Measurements from ENCODE around the gene GOLGA8O.
"Not testable (repeated sequence)": the region's sequence is repeated elsewhere in the genome, so short reads cannot be mapped to it uniquely, and the experiment has no call there.

Gene GOLGA8O

GRCh38 chr15:32455534-32455933 is at the start of gene GOLGA8O:
TSS of gene GOLGA8O (minus strand) at chr15:32455634. CDS start at chr15:32455536, 98 bp downstream.
- FAIRE-seq = not testable (repeated sequence)

GRCh38 chr15:32504152-32504811 is 48.8 kb upstream of the GOLGA8O start:
- FAIRE-seq = not testable (repeated sequence)

- FAIRE-seq = not testable (repeated sequence)
These were observed 47.5 kb upstream of the GOLGA8O start for GRCh38 chr15:32502946-32503345.

- not testable (repeated sequence) for FAIRE-seq
These were observed 37.3 kb upstream of the GOLGA8O start for GRCh38 chr15:32492768-32493167.

GRCh38 chr15:32486474-32486873 is 31.0 kb upstream of the GOLGA8O start:
- not testable (repeated sequence) for FAIRE-seq

- FAIRE-seq = not testable (repeated sequence)
These were observed 27.9 kb upstream of the GOLGA8O start for GRCh38 chr15:32483377-32483776.

GRCh38 chr15:32481683-32482082 is 26.2 kb upstream of the GOLGA8O start:
- FAIRE-seq = not testable (repeated sequence)

- not testable (repeated sequence) for FAIRE-seq
These were observed 12.6 kb upstream of the GOLGA8O start for GRCh38 chr15:32468076-32468475.

GRCh38 chr15:32440445-32440977 is 14.9 kb downstream of the GOLGA8O start:
- not testable (repeated sequence) for FAIRE-seq

- FAIRE-seq = not testable (repeated sequence)
These were observed 21.1 kb downstream of the GOLGA8O start for GRCh38 chr15:32434102-32434963.

- FAIRE-seq = not testable (repeated sequence)
These were observed 27.8 kb downstream of the GOLGA8O start for GRCh38 chr15:32427635-32428034.

GRCh38 chr15:32426511-32426910 is 28.9 kb downstream of the GOLGA8O start:
- not testable (repeated sequence) for FAIRE-seq

GRCh38 chr15:32407903-32408302 is 47.5 kb downstream of the GOLGA8O start:
- peak; percentile 96 for FAIRE-seq

GRCh38 chr15:32403192-32403591 is 52.2 kb downstream of the GOLGA8O start, which contains the start of gene GOLGA8K:
TSS of gene GOLGA8K (minus strand) at chr15:32403292. CDS start at chr15:32403194, 98 bp downstream.
- not testable (repeated sequence) for FAIRE-seq

GRCh38 chr15:32396522-32396921 is 58.9 kb downstream of the GOLGA8O start:
- not testable (repeated sequence) for FAIRE-seq

All from colon (tissue), 2 donors.